Measurements from ENCODE around the gene DELE1.

DELE1 gene

GRCh38 chr5:141897425-141897824 is 26.2 kb upstream of the DELE1 start:
- no peak for DNase-seq (ENCODE audit: low read depth)
- TF ChIP-seq CTCF (IDR thresholded peaks at IDR 0.05; ENCODE audit: control insufficient read depth, extremely low read depth, insufficient read depth) = no peak
- no peak overlapping the region for H3K4me3 ChIP-seq (ENCODE audit: low read depth, low read length)

DNA sequence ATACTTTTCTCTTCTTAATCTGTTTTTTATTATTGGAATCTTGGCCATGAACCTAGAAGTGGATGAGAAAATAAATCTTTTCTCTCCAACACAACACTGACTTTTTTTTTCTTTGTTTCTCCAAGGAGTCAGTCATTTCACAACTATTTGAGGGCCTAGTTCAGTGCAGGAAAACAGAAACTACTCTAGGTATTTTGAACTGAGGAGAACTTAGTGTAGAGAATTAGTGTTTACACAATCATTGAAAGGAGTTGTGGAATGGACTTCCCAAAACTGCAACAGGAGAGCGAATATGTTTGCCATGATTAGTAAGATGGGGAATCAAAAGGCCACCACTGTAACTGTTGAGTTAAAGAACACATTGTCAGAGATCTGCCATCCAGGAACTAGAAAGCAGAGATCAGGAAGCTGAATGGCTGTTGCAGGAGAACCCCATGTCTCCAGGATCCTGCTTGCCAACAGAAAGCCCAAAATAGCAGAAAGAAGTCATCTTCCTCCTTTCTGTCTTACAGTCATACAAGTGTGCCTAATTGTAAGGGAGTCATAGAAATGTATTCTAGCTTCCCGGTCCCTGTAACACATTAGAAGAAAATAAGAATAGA is 25.1 kb upstream of the DELE1 start:
- TF ChIP-seq CTCF (IDR thresholded peaks at IDR 0.05; ENCODE audit: control insufficient read depth, extremely low read depth, insufficient read depth) = no peak
- no peak for DNase-seq (ENCODE audit: low read depth)
- no peak overlapping the region for H3K4me3 ChIP-seq (ENCODE audit: low read depth, low read length)

GRCh38 chr5:141902015-141902814 is 21.5 kb upstream of the DELE1 start:
- no peak for TF ChIP-seq CTCF (IDR thresholded peaks at IDR 0.05; ENCODE audit: control insufficient read depth, extremely low read depth, insufficient read depth)
- no peak for DNase-seq (ENCODE audit: low read depth)
- no peak overlapping the region for H3K4me3 ChIP-seq (ENCODE audit: low read depth, low read length)

DNA sequence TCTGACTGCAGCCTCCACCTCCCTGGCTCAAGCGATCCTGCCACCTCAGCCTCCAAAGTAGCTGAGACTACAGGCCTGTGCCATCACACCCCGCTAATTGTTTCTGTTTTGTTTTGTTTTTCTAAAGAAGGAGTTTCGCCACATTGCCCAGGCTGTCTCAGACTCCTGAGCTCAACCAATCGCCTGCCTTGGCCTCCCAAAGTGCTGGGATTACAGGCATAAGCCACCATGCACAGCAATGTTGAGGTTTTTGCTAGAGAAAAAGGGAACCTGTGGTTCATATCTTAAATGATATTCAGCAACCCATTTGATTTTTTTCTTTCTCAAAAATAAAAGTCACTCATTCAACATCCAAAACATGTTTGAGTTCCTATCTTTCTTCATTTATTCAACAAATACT is 20.4 kb upstream of the DELE1 start:
- TF ChIP-seq CTCF (IDR thresholded peaks at IDR 0.05; ENCODE audit: control insufficient read depth, extremely low read depth, insufficient read depth) = no peak
- DNase-seq (ENCODE audit: low read depth) = no peak

DNA sequence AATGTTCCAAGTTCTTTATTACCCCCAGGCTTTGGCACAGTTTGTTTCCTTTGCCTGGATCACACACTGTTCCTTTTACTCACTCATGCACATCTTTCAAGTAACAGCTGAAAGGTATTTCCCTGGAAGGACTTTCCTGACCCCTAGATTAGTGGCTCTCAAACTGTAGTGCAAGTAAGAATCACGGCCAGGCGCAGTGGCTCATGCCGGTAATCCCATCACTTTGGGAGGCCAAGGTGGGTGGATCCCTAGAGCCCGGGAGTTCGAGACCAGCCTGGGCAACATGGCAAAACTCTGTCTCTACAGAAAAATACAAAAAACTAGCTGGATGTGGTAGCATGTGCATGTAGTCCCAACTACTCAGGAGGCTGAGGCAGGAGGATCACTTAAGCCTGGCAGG is 19.1 kb upstream of the DELE1 start:
- no peak for DNase-seq (ENCODE audit: low read depth)
- TF ChIP-seq CTCF (IDR thresholded peaks at IDR 0.05; ENCODE audit: control insufficient read depth, extremely low read depth, insufficient read depth) = no peak
- no peak overlapping the region for H3K4me3 ChIP-seq (ENCODE audit: low read depth, low read length)

More for the DNA sequence above, 20.4 kb upstream of the DELE1 start:
- no peak overlapping the region for H3K4me3 ChIP-seq (ENCODE audit: low read depth, low read length)

- no peak for TF ChIP-seq CTCF (IDR thresholded peaks at IDR 0.05; ENCODE audit: control insufficient read depth, extremely low read depth, insufficient read depth)
- no peak for DNase-seq (ENCODE audit: low read depth)
- no peak overlapping the region for H3K4me3 ChIP-seq (ENCODE audit: low read depth, low read length)
These were observed 17.2 kb upstream of the DELE1 start for GRCh38 chr5:141906517-141906916.

Measured in LNCaP clone FGC (cell line).